ENCODE data around the gene TTYH3.

GRCh38 chr7:2635148-2635668, 3.4 kb downstream of the TTYH3 start:
- TF ChIP-seq CTCF (IDR thresholded peaks at IDR 0.05; ENCODE audit: poor library complexity) (no peak), EZH2phosphoT487 (IDR thresholded peaks at IDR 0.05; ENCODE audit: low read depth, severe bottlenecking, unreplicated experiment) (no peak)

Data from hepatocyte (in vitro differentiated cells).